K562 (cell line): ENCODE measurements around the gene BNIP3. TPM values are rescaled to one million over a fixed set of nuclear protein-coding genes. Genes with fewer than 3 reads are reported as not detected.

Experiments used
- ATAC-seq: fragments of 200-7000 bp; cut with Tn5 transposase; 3 replicates; pipeline ENCODE4 v1.9.1; 2020; ENCODE audit warnings: moderate library complexity
- BruUV-seq: library from RNA; stranded (reverse); fragments of 400-500 nt; replicated peaks from 2 replicates; lab custom pipeline; 2021; lab: Mats Ljungman, UMichigan
- CTCF ChIA-PET: fragments of 300-600 bp; formaldehyde crosslinking; extraction: SDS; loops from one replicate; lab custom pipeline; 2021; ENCODE audit warnings: low intra/inter-chr PET ratio; lab: Yijun Ruan, JAX
- POLR2A ChIA-PET: fragments of 300-600, 350-650 bp; sonication (Branson Sonifier 250); formaldehyde crosslinking; extraction: SDS; loops from one replicate; lab custom pipeline; 2021; ENCODE audit warnings: antibody characterized with exemption, inconsistent platforms; lab: Yijun Ruan, JAX
- DNase-seq, 4 experiments: peaks; one replicate each; pipeline versions ENCODE4 v3.0.0 to v3.0.0-alpha.2; 2011 to 2018; ENCODE audit warnings: low spot score in 3 of 4, mixed read lengths in 3 of 4; ENCODE audit errors: extremely low read depth in 1 of 4
- FAIRE-seq: peaks from 2 replicates; lab custom pipeline; 2011; peaks lifted over from hg19 to GRCh38; lab: Jason Lieb, UNC
- H2AFZ ChIP-seq: 2 replicates; pipeline ENCODE4 v1.6.0; 2011; ENCODE audit warnings: low read depth, low read length, control low read depth, inconsistent platforms
- H3K27ac ChIP-seq: fragments of 200-600 bp; 3 replicates; pipeline ENCODE4 v1.8.0; 2011; ENCODE audit warnings: low read depth, mild to moderate bottlenecking, control low read depth, inconsistent platforms, low read length, moderate library complexity, mixed read lengths; ENCODE audit errors: extremely low read depth
- H3K27me3 ChIP-seq, 2 experiments: fragments of 300-600 bp in 1 of 2; 2 replicates in 1 of 2; 3 replicates in 1 of 2; pipeline versions ENCODE4 v1.6.0 to v1.8.0; 2011; ENCODE audit warnings: inconsistent platforms in 2 of 2, low read length in 2 of 2, mild to moderate bottlenecking in 1 of 2, mixed read lengths in 1 of 2, moderate library complexity in 1 of 2; ENCODE audit not compliant: control insufficient read depth in 2 of 2, insufficient read depth in 2 of 2
- H3K36me3 ChIP-seq: fragments of 300-600 bp; 3 replicates; pipeline ENCODE4 v1.8.0; 2011; ENCODE audit warnings: mild to moderate bottlenecking, low read length, inconsistent platforms; ENCODE audit not compliant: control insufficient read depth, insufficient read depth
- H3K4me1 ChIP-seq, 2 experiments: fragments of 200-600 bp in 1 of 2; replicated peaks in 1 of 2; 2 replicates in 1 of 2; 3 replicates in 1 of 2; pipeline versions ENCODE4 v1.5.1 to v1.8.0; 2011; ENCODE audit warnings: inconsistent platforms in 2 of 2, low read length in 2 of 2, mild to moderate bottlenecking in 1 of 2, mixed read lengths in 1 of 2, moderate library complexity in 1 of 2; ENCODE audit not compliant: control insufficient read depth in 2 of 2, insufficient read depth in 2 of 2
- H3K4me2 ChIP-seq: 2 replicates; pipeline ENCODE4 v1.6.1; 2011; ENCODE audit warnings: low read length, control low read depth, inconsistent platforms, mixed read lengths; ENCODE audit not compliant: insufficient read depth
- H3K4me3 ChIP-seq: fragments of 200-600 bp; sonication (generic), shearing (Covaris generic); 2 replicates; pipeline ENCODE4 v1.5.1; 2016; ENCODE audit warnings: control low read depth, inconsistent platforms
- H3K79me2 ChIP-seq: fragments of 200-600 bp; 3 replicates; pipeline ENCODE4 v1.8.0; 2011; ENCODE audit warnings: low read length, inconsistent platforms; ENCODE audit not compliant: control insufficient read depth, insufficient read depth
- H3K9ac ChIP-seq, 2 experiments: 2 replicates each; pipeline versions ENCODE4 v1.6.0 to v1.6.1; 2011; ENCODE audit warnings: low read depth in 2 of 2, low read length in 2 of 2, control low read depth in 1 of 2, inconsistent platforms in 1 of 2, mild to moderate bottlenecking in 1 of 2, mixed read lengths in 1 of 2; ENCODE audit not compliant: insufficient read depth in 1 of 2
- H3K9me1 ChIP-seq: one replicate; pipeline ENCODE4 v1.6.0; 2011; ENCODE audit warnings: inconsistent platforms, mild to moderate bottlenecking, low read length, moderate library complexity; ENCODE audit not compliant: control insufficient read depth, insufficient read depth
- H3K9me3 ChIP-seq: replicated peaks from 2 replicates; pipeline ENCODE4 v1.5.1; 2011; ENCODE audit warnings: low read depth, low read length, inconsistent platforms; ENCODE audit not compliant: control insufficient read depth, insufficient read depth
- H4K20me1 ChIP-seq: replicated peaks from 2 replicates; pipeline ENCODE4 v1.6.1; 2011; ENCODE audit warnings: low read length, inconsistent platforms, mixed read lengths; ENCODE audit not compliant: control insufficient read depth, insufficient read depth
- GTF2A2 ChIP-seq: IDR thresholded peaks from 2 replicates; pipeline ENCODE4 v1.6.1; 2016; ENCODE audit warnings: mild to moderate bottlenecking, missing genetic modification characterization, missing compliant biosample characterization
- NEUROD1 ChIP-seq: fragments of 150-350 bp; IDR thresholded peaks from 2 replicates; pipeline ENCODE4 v1.6.1; 2014; ENCODE audit warnings: borderline replicate concordance, low read length, low read depth; ENCODE audit not compliant: partially characterized antibody
- WGBS: fragments of 100-300 bp; shearing (Covaris generic); methylation state at CpG from one replicate; pipeline ENCODE4 v1.1.6; 2016; ENCODE audit warnings: low coverage, mixed read lengths; ENCODE audit not compliant: insufficient coverage; ENCODE audit errors: missing lambda C conversion rate; 5-methylcytosine and 5-hydroxymethylcytosine counted together
- in situ Hi-C: fragments of 300-500 bp; cut with MboI; formaldehyde crosslinking; loops from 4 replicates; pipeline ENCODE4 v1.15.0; 2018; ENCODE audit warnings: inconsistent platforms, mixed read lengths
- intact Hi-C: fragments of 100-400 bp; cut with micrococcal nuclease; formaldehyde crosslinking; loops from 2 replicates; pipeline ENCODE4 v1.14.2; 2022
- polyA plus RNA-seq, 8 experiments: library from polyadenylated mRNA; depleted of rRNA in 4 of 8; stranded (reverse) in 5 of 8; unstranded in 3 of 8; fragments of >200 nt; fragmentation: Nextera tagmentation in 2 of 8; fragmentation: Illumina TruSeq in 1 of 8; extraction: Ambion mirVana in 2 of 8; extraction: Trizol in 1 of 8; gene quantifications; 2 replicates each; pipeline versions ENCODE4 v1.2.1 to v1.2.3, GENCODE V29; 2011 to 2014; ENCODE audit warnings: inconsistent platforms in 1 of 8, missing spikeins in 1 of 8
- total RNA-seq, 7 experiments: library from RNA; depleted of rRNA in 6 of 7; stranded (reverse); fragments of >200 nt in 6 of 7; fragmentation: Illumina TruSeq in 2 of 7; extraction: Trizol in 2 of 7; gene quantifications; 2 replicates each; pipeline versions ENCODE4 v1.2.1 to v1.2.3, GENCODE V29; 2011 to 2021; ENCODE audit warnings: low replicate concordance in 1 of 7
- TF ChIP-seq, protein P1 (sequence below): fragments of 450-650 bp; IDR thresholded peaks from 2 replicates; pipeline ENCODE4 v1.6.1; 2016

Gene BNIP3
- total and polyA plus RNA-seq, 9 of the 15 experiments (the other 6 are each of a cell fraction or from before 2014, with no cell fraction given), result 9.2 to 119 (median 42.2) TPM

DNA sequence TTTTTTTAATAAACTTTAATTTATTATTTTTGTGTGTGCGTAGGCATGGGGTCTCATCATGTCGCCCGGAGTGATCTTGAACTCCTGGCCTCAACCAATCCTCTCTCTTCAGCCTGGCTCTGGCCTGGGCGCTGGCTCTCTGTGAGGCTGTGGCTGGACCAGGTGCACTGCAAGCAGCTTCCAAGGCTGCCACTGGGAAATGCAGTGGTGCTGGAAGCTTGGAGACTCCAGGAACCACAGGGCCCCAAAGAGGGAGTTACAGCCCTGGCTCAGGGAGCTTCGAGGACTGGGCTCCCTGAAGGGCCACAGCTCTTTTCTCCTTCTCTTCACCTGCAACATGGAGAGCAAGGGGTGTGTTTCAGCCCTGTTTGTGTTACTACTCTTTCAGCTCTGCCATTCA is 36.7 kb upstream of the BNIP3 start:
- no peak overlapping the region for H2AFZ ChIP-seq
- H3K36me3 ChIP-seq, result no peaks in the 10 kb centered on the region
- no peak for FAIRE-seq
- no peaks in the 10 kb centered on the region for H3K9me1 ChIP-seq
- ATAC-seq, result no peak
- intact Hi-C loops, result no loop called here
- 0 out of 4 replicates have a peak overlapping the region, but pooled peaks of 1 of the 2 experiments have one; percentile 17 for H3K9ac ChIP-seq
- 17% methylated on average over 1 of the region's 5 CpGs for WGBS
- DNase-seq, result no peak
- peaks cover 6 to 22% of the 10 kb centered on the region in 2 experiments; a peak in 3 of 5 replicates for H3K4me1 ChIP-seq
- H3K79me2 ChIP-seq, result no peaks in the 10 kb centered on the region
- no peak overlapping the region for H3K27ac ChIP-seq
- H3K9me3 ChIP-seq, result no peaks in the 10 kb centered on the region
- BruUV-seq, result no TSS peak
- no peak overlapping the region for H3K4me2 ChIP-seq
- H3K27me3 ChIP-seq, result peaks cover 2 to 5% of the 10 kb centered on the region in 2 experiments; a peak in 4 of 5 replicates
- H4K20me1 ChIP-seq, result no peaks in the 10 kb centered on the region
- ChIA-PET POLR2A (no interaction called here), CTCF (no interaction called here)
- in situ Hi-C loops, result no loop called here
- no peak for TF ChIP-seq GTF2A2
- no peak overlapping the region for H3K4me3 ChIP-seq

DNA sequence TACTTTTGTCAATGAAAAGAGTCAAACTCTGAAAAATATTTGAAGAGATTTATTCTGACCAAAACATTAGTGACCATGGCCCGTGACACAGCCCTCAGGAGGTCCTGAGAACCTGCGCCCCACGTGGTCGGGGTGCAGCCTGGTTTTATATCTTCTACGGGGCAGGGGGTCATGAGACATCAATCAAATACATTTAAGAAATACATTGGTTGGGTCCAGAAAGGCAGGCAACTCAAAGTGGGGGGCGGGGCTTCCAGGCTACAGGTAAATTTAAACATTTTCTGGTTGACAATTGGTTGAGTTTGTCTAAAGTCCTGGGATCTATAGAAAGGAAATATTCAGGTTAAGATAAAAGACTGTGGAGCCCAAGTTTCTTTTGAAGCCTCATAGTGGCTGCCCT is 34.8 kb upstream of the BNIP3 start:
- no TSS peak for BruUV-seq
- ATAC-seq (no peak), DNase-seq (no peak), FAIRE-seq (no peak)
- Histone ChIP-seq H3K9ac (no peak overlapping the region), H3K27ac (no peak overlapping the region), H3K4me2 (no peak overlapping the region), H3K79me2 (no peaks in the 10 kb centered on the region)
- 15% methylated on average over 6 of the region's 6 CpGs for WGBS
- no peak for TF ChIP-seq NEUROD1
- TF ChIP-seq, protein P1, sequence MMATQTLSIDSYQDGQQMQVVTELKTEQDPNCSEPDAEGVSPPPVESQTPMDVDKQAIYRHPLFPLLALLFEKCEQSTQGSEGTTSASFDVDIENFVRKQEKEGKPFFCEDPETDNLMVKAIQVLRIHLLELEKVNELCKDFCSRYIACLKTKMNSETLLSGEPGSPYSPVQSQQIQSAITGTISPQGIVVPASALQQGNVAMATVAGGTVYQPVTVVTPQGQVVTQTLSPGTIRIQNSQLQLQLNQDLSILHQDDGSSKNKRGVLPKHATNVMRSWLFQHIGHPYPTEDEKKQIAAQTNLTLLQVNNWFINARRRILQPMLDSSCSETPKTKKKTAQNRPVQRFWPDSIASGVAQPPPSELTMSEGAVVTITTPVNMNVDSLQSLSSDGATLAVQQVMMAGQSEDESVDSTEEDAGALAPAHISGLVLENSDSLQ, result peak; percentile 28; the same call in 1 of the 2 replicates
- TF ChIP-seq, all 486 proteins: peak for 1
- H3K36me3 ChIP-seq, result no peaks in the 10 kb centered on the region
- ChIA-PET CTCF (no interaction called here), POLR2A (no interaction called here)
- peaks cover 0 to 2% of the 10 kb centered on the region in 2 experiments; a peak in 2 of 5 replicates for H3K27me3 ChIP-seq
- intact Hi-C loops, result no loop called here
- no peak overlapping the region for H3K4me3 ChIP-seq
- H2AFZ ChIP-seq, result no peak overlapping the region
- H3K4me1 ChIP-seq, result peaks cover 0 to 12% of the 10 kb centered on the region in 2 experiments; a peak in 2 of 5 replicates
- no peaks in the 10 kb centered on the region for H3K9me1 ChIP-seq
- H3K9me3 ChIP-seq, result no peaks in the 10 kb centered on the region
- in situ Hi-C loops, result no loop called here
- no peaks in the 10 kb centered on the region for H4K20me1 ChIP-seq
